Stomach smooth muscle (tissue), 2 donors: ENCODE measurements around the gene CUL2.
"Not testable (repeated sequence)": the region's sequence is repeated elsewhere in the genome, so short reads cannot be mapped to it uniquely, and the experiment has no call there.

Source experiments
- H3K27ac ChIP-seq: one replicate; pipeline ENCODE4 v1.7.0; 2013; ENCODE audit warnings: mild to moderate bottlenecking, low read length, inconsistent platforms
- H3K27me3 ChIP-seq, 2 donors: one replicate each; pipeline ENCODE4 v1.7.0; 2013; ENCODE audit warnings: low read length in 2 of 2; ENCODE audit not compliant: insufficient read depth in 2 of 2, control insufficient read depth in 1 of 2
- H3K36me3 ChIP-seq, 2 donors: one replicate each; pipeline ENCODE4 v1.7.0; 2013; ENCODE audit warnings: low read length in 2 of 2; ENCODE audit not compliant: control insufficient read depth in 2 of 2, insufficient read depth in 2 of 2
- H3K4me1 ChIP-seq: one replicate; pipeline ENCODE4 v1.7.0; 2013; ENCODE audit warnings: low read length; ENCODE audit not compliant: control insufficient read depth, insufficient read depth
- H3K4me3 ChIP-seq, 2 donors: one replicate each; pipeline ENCODE4 v1.7.0; 2013; ENCODE audit warnings: low read length in 2 of 2
- H3K9ac ChIP-seq, 2 donors: one replicate each; pipeline ENCODE4 v1.7.0; 2013; ENCODE audit warnings: low read length in 2 of 2, mild to moderate bottlenecking in 1 of 2
- H3K9me3 ChIP-seq, 2 donors: one replicate each; pipeline ENCODE4 v1.7.0; 2013; ENCODE audit warnings: low read length in 2 of 2; ENCODE audit not compliant: control insufficient read depth in 2 of 2
- donor health status: healthy.
- donor health status: Pancreatic carcinoma.

Gene CUL2

GRCh38 chr10:34981844-34982243, 108.3 kb downstream of the CUL2 start:
- H3K36me3 ChIP-seq = no peaks in the 10 kb centered on the region
- H3K27me3 ChIP-seq = no peaks in the 10 kb centered on the region
- H3K9me3 ChIP-seq = no peaks in the 10 kb centered on the region
- no peak overlapping the region for H3K9ac ChIP-seq
- H3K27ac ChIP-seq = no peak overlapping the region
- no peak overlapping the region for H3K4me3 ChIP-seq
- H3K4me1 ChIP-seq = no peaks in the 10 kb centered on the region

GRCh38 chr10:34979938-34980337, 110.2 kb downstream of the CUL2 start:
- Histone ChIP-seq H3K9me3 (no peaks in the 10 kb centered on the region), H3K4me3 (no peak overlapping the region), H3K36me3 (no peaks in the 10 kb centered on the region), H3K4me1 (no peaks in the 10 kb centered on the region), H3K27ac (no peak overlapping the region), H3K9ac (no peak overlapping the region), H3K27me3 (no peaks in the 10 kb centered on the region)

GRCh38 chr10:34978080-34978479, 112.1 kb downstream of the CUL2 start:
- Histone ChIP-seq H3K4me1 (no peaks in the 10 kb centered on the region), H3K27me3 (no peaks in the 10 kb centered on the region), H3K27ac (no peak overlapping the region), H3K9ac (no peak overlapping the region), H3K9me3 (no peaks in the 10 kb centered on the region), H3K36me3 (no peaks in the 10 kb centered on the region), H3K4me3 (no peak overlapping the region)

GRCh38 chr10:34976380-34976910, 113.7 kb downstream of the CUL2 start:
- H3K4me3 ChIP-seq, H3K27ac ChIP-seq, H3K4me1 ChIP-seq, H3K36me3 ChIP-seq, H3K27me3 ChIP-seq, H3K9ac ChIP-seq, H3K9me3 ChIP-seq: not testable (repeated sequence)

GRCh38 chr10:34974364-34975065, 115.6 kb downstream of the CUL2 start:
- not testable (repeated sequence) for H3K4me3 ChIP-seq, H3K36me3 ChIP-seq, H3K9ac ChIP-seq, H3K9me3 ChIP-seq, H3K4me1 ChIP-seq, H3K27me3 ChIP-seq, H3K27ac ChIP-seq

- not testable (repeated sequence) for H3K4me3 ChIP-seq, H3K36me3 ChIP-seq, H3K27ac ChIP-seq, H3K27me3 ChIP-seq, H3K9ac ChIP-seq, H3K4me1 ChIP-seq, H3K9me3 ChIP-seq
These were observed 116.4 kb downstream of the CUL2 start for GRCh38 chr10:34973757-34974156.

- H3K4me1 ChIP-seq, H3K4me3 ChIP-seq, H3K9me3 ChIP-seq, H3K27ac ChIP-seq, H3K9ac ChIP-seq, H3K27me3 ChIP-seq, H3K36me3 ChIP-seq: not testable (repeated sequence)
These were observed 117.0 kb downstream of the CUL2 start for GRCh38 chr10:34973121-34973520.

- H3K27me3 ChIP-seq, H3K9ac ChIP-seq, H3K9me3 ChIP-seq, H3K4me3 ChIP-seq, H3K4me1 ChIP-seq, H3K36me3 ChIP-seq, H3K27ac ChIP-seq: not testable (repeated sequence)
These were observed 117.5 kb downstream of the CUL2 start for GRCh38 chr10:34972591-34972990.

- H3K27ac ChIP-seq, H3K9me3 ChIP-seq, H3K4me3 ChIP-seq, H3K9ac ChIP-seq, H3K27me3 ChIP-seq, H3K36me3 ChIP-seq, H3K4me1 ChIP-seq: not testable (repeated sequence)
These were observed 118.4 kb downstream of the CUL2 start for GRCh38 chr10:34971606-34972334.

- Histone ChIP-seq H3K4me3 (no peak overlapping the region), H3K9me3 (no peaks in the 10 kb centered on the region), H3K36me3 (no peaks in the 10 kb centered on the region), H3K4me1 (peaks cover 6% of the 10 kb centered on the region), H3K27me3 (no peaks in the 10 kb centered on the region), H3K9ac (no peak overlapping the region), H3K27ac (no peak overlapping the region)
These were observed 121.0 kb downstream of the CUL2 start for GRCh38 chr10:34969171-34969570.

- H3K27me3 ChIP-seq = no peaks in the 10 kb centered on the region
- peak overlapping the region in 1 of 2 donors; percentile 5 for H3K9ac ChIP-seq
- peak overlapping the region; percentile 70 for H3K27ac ChIP-seq
- no peaks in the 10 kb centered on the region for H3K36me3 ChIP-seq
- H3K4me1 ChIP-seq = peaks cover 6% of the 10 kb centered on the region
- H3K4me3 ChIP-seq = peak overlapping the region; percentile 32 to 35
- H3K9me3 ChIP-seq = no peaks in the 10 kb centered on the region
These were observed 122.7 kb downstream of the CUL2 start for GRCh38 chr10:34967335-34967880.
